Fibroblast of the aortic adventitia (primary cell): ENCODE data around the gene PTBP1. TPM values are rescaled to one million over a fixed set of nuclear protein-coding genes. Genes with fewer than 3 reads are reported as not detected.
A peak's percentile ranks its signal among the peaks of the same experiment; 100 is the strongest.
"Not testable (repeated sequence)": the region's sequence is repeated elsewhere in the genome, so short reads cannot be mapped to it uniquely, and the experiment has no call there.

Source experiments
- DNase-seq: peaks from one replicate; pipeline ENCODE4 v3.0.0-alpha.2; 2010; ENCODE audit warnings: low read depth
- H3K4me3 ChIP-seq: 2 replicates; pipeline ENCODE4 v1.5.1; 2011; ENCODE audit warnings: low read depth, mild to moderate bottlenecking, control low read depth, low read length, moderate library complexity
- CTCF ChIP-seq: IDR thresholded peaks from 2 replicates; pipeline ENCODE4 v1.5.1; 2011; ENCODE audit warnings: mild to moderate bottlenecking, low read length, control low read depth, inconsistent platforms; ENCODE audit not compliant: insufficient read depth
- total RNA-seq: library from RNA; depleted of rRNA; stranded (reverse); fragments of >200 nt; gene quantifications from 2 replicates; pipeline ENCODE4 v1.2.3, GENCODE V29; 2012; ENCODE audit warnings: low replicate concordance

Gene PTBP1
- total RNA-seq, 1 donor = 121 TPM

- no peak overlapping the region for H3K4me3 ChIP-seq
- TF ChIP-seq CTCF = no peak
Measured at GRCh38 chr19:850221-850978, 53.1 kb downstream of the PTBP1 start.

GRCh38 chr19:850979-851335 lies 53.7 kb downstream of the PTBP1 start:
- no peak overlapping the region for H3K4me3 ChIP-seq
- DNase-seq = no peak
- no peak for TF ChIP-seq CTCF

More at GRCh38 chr19:850221-850978, 53.1 kb downstream of the PTBP1 start:
- DNase-seq = peak; percentile 97

- no peak for TF ChIP-seq CTCF
- H3K4me3 ChIP-seq = no peak within 1 kb of the TSS
- no peak for DNase-seq
Measured at GRCh38 chr19:852136-853013, 55.1 kb downstream of the PTBP1 start, which contains the start of gene ELANE. ELANE (plus strand) TSS chr19:852303; CDS start chr19:852329, 26 bp downstream.

GRCh38 chr19:853014-853585 lies 55.8 kb downstream of the PTBP1 start:
- DNase-seq = no peak
- no peak overlapping the region for H3K4me3 ChIP-seq
- TF ChIP-seq CTCF = no peak

- H3K4me3 ChIP-seq, DNase-seq: not testable (repeated sequence)
Measured at GRCh38 chr19:853614-854220, 56.5 kb downstream of the PTBP1 start.

GRCh38 chr19:854549-854948 lies 57.3 kb downstream of the PTBP1 start:
- H3K4me3 ChIP-seq = no peak overlapping the region
- no peak for TF ChIP-seq CTCF
- DNase-seq = no peak
